Colonic mucosa (tissue), 4 donors: ENCODE measurements around the gene FAM163A. TPM values are rescaled to one million over a fixed set of nuclear protein-coding genes. Genes with fewer than 3 reads are reported as not detected.

Experiments used
- DNase-seq: peaks from one replicate; pipeline ENCODE4 v3.0.0-alpha.2; 2020
- H3K27ac ChIP-seq: fragments of 200-600 bp; one replicate; pipeline ENCODE4 v1.8.0; 2021
- H3K27me3 ChIP-seq: fragments of 200-600 bp; one replicate; pipeline ENCODE4 v1.8.0; 2021
- H3K36me3 ChIP-seq: fragments of 200-600 bp; one replicate; pipeline ENCODE4 v1.8.0; 2021
- H3K4me1 ChIP-seq: fragments of 200-600 bp; one replicate; pipeline ENCODE4 v1.8.0; 2021; ENCODE audit warnings: mild to moderate bottlenecking
- H3K4me3 ChIP-seq: fragments of 200-600 bp; one replicate; pipeline ENCODE4 v1.8.0; 2021
- H3K9ac ChIP-seq, 2 donors: one replicate each; pipeline ENCODE4 v1.7.0; 2013; ENCODE audit warnings: control low read depth in 2 of 2, low read depth in 2 of 2, low read length in 2 of 2
- H3K9me3 ChIP-seq: fragments of 200-600 bp; one replicate; pipeline ENCODE4 v1.8.0; 2021
- intact Hi-C: fragments of 100-400 bp; cut with DNase I; formaldehyde crosslinking; loops from one replicate; pipeline ENCODE4 v1.14.1; 2022
- total RNA-seq, 2 donors: library from RNA; stranded (reverse); fragmentation: NEBNext Ultra II Directional in 1 of 2; extraction: Animal tissue kit (Norgen Biotek cat#: 25700) in 1 of 2; gene quantifications; one replicate each; pipeline ENCODE4 v1.2.1, GENCODE V29; 2021
- TF ChIP-seq, protein P1 (sequence below): fragments of 200-600 bp; IDR thresholded peaks from one replicate; pipeline ENCODE4 v1.8.0; 2022; ENCODE audit warnings: antibody characterized with exemption, mild to moderate bottlenecking
- donor health status: healthy.
- donor health status: DM: no; HTN: no; CAD: no.
- donor health status: DM: no; HTN: no; CAD: no.

Gene FAM163A
- total RNA-seq, 2 donors from 2014 or later, result 0.10 to 0.56 TPM

GRCh38 chr1:179816196-179816960 is 73.3 kb downstream of the FAM163A start:
- TF ChIP-seq, protein P1, sequence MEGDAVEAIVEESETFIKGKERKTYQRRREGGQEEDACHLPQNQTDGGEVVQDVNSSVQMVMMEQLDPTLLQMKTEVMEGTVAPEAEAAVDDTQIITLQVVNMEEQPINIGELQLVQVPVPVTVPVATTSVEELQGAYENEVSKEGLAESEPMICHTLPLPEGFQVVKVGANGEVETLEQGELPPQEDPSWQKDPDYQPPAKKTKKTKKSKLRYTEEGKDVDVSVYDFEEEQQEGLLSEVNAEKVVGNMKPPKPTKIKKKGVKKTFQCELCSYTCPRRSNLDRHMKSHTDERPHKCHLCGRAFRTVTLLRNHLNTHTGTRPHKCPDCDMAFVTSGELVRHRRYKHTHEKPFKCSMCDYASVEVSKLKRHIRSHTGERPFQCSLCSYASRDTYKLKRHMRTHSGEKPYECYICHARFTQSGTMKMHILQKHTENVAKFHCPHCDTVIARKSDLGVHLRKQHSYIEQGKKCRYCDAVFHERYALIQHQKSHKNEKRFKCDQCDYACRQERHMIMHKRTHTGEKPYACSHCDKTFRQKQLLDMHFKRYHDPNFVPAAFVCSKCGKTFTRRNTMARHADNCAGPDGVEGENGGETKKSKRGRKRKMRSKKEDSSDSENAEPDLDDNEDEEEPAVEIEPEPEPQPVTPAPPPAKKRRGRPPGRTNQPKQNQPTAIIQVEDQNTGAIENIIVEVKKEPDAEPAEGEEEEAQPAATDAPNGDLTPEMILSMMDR, result no peak
- Histone ChIP-seq H3K4me3 (no peak overlapping the region), H3K27ac (no peak overlapping the region), H3K9ac (no peak overlapping the region), H3K4me1 (no peaks in the 10 kb centered on the region), H3K27me3 (no peaks in the 10 kb centered on the region), H3K36me3 (no peaks in the 10 kb centered on the region), H3K9me3 (no peaks in the 10 kb centered on the region)
- no peak for DNase-seq
- intact Hi-C loops, result no loop called here

- no peak overlapping the region for H3K27ac ChIP-seq
- H3K4me3 ChIP-seq, result no peak overlapping the region
- intact Hi-C loops, result no loop called here
- no peaks in the 10 kb centered on the region for H3K27me3 ChIP-seq
- H3K36me3 ChIP-seq, result no peaks in the 10 kb centered on the region
- no peak overlapping the region for H3K9ac ChIP-seq
- TF ChIP-seq, protein P1, result no peak
- no peaks in the 10 kb centered on the region for H3K9me3 ChIP-seq
- H3K4me1 ChIP-seq, result no peaks in the 10 kb centered on the region
- no peak for DNase-seq
Measured at GRCh38 chr1:179817056-179817455, 74.0 kb downstream of the FAM163A start.

GRCh38 chr1:179817789-179818188 is 74.7 kb downstream of the FAM163A start:
- Histone ChIP-seq H3K36me3 (no peaks in the 10 kb centered on the region), H3K9ac (no peak overlapping the region), H3K9me3 (no peaks in the 10 kb centered on the region), H3K27ac (no peak overlapping the region), H3K4me3 (no peak overlapping the region), H3K27me3 (no peaks in the 10 kb centered on the region), H3K4me1 (no peaks in the 10 kb centered on the region)
- TF ChIP-seq, protein P1, result no peak
- no peak for DNase-seq
- intact Hi-C loops, result no loop called here

DNA sequence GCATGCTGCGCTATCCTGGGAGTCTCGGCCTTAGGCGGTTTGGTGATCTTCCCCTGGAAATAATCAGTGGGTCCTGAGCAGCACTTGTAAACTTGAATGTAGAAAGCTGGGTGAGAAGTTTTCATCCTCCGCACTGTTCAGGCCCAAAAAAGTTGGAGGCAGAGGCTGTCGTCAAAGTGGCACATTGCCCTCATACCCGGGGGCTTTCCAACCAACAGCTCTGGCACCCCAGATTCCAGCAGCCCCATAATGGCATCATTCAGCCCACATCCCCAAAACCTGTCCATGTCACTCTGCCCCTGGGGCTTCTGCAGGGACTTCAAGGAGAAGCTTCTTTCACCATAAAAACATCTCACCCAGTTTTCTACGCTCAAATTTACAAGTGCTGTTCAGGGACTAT is 75.2 kb downstream of the FAM163A start:
- no peaks in the 10 kb centered on the region for H3K4me1 ChIP-seq
- intact Hi-C loops, result no loop called here
- H3K27ac ChIP-seq, result no peak overlapping the region
- no peaks in the 10 kb centered on the region for H3K9me3 ChIP-seq
- H3K9ac ChIP-seq, result no peak overlapping the region
- no peaks in the 10 kb centered on the region for H3K27me3 ChIP-seq
- DNase-seq, result no peak
- H3K4me3 ChIP-seq, result no peak overlapping the region
- TF ChIP-seq, protein P1, result no peak
- H3K36me3 ChIP-seq, result no peaks in the 10 kb centered on the region

DNA sequence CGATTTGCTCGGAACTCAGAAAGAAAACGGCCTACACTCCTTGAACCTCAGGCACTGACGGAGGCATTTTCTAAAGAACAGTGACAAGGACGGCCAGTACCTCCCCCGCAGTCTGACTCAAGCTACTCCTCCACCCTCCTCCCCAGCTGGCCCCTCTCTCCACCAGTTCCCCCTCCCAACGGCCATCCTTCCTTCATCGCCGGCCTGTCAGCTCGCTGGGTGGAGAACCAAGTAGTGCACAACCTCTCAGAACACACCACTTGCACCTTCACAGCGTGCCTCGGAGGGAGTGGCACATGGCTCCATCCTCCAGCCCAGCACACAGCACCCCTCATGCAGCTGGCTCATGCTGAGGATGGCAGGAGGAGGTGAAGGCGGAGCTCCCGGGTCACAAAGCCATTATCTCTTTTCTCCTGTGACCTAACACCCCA is 75.7 kb downstream of the FAM163A start:
- no peak overlapping the region for H3K4me3 ChIP-seq
- TF ChIP-seq, protein P1, result no peak
- H3K9me3 ChIP-seq, result no peaks in the 10 kb centered on the region
- H3K36me3 ChIP-seq, result no peaks in the 10 kb centered on the region
- intact Hi-C loops, result no loop called here
- no peaks in the 10 kb centered on the region for H3K4me1 ChIP-seq
- H3K9ac ChIP-seq, result no peak overlapping the region
- no peaks in the 10 kb centered on the region for H3K27me3 ChIP-seq
- no peak for DNase-seq
- H3K27ac ChIP-seq, result no peak overlapping the region
